KOPT-K1 (cell line): Measurements from ENCODE around the gene UBC.
"Not testable (repeated sequence)": the region's sequence is repeated elsewhere in the genome, so short reads cannot be mapped to it uniquely, and the experiment has no call there.

Experiments
- H3K27ac ChIP-seq: fragments of 200-600 bp; sonication (generic); 2 replicates; pipeline ENCODE4 v1.5.1; 2016; ENCODE audit warnings: antibody characterized with exemption, mild to moderate bottlenecking, low read depth, low read length; ENCODE audit not compliant: poor library complexity, severe bottlenecking
- H3K36me3 ChIP-seq: fragments of 200-600 bp; sonication (generic); 2 replicates; pipeline ENCODE4 v1.5.1; 2017; ENCODE audit warnings: antibody characterized with exemption, mild to moderate bottlenecking, low read length, moderate library complexity; ENCODE audit not compliant: insufficient read depth
- H3K9me3 ChIP-seq: fragments of 200-600 bp; sonication (generic); 2 replicates; pipeline ENCODE4 v1.5.1; 2017; ENCODE audit warnings: antibody characterized with exemption, low read length, mild to moderate bottlenecking; ENCODE audit not compliant: insufficient read depth, poor library complexity, severe bottlenecking

The UBC gene

GRCh38 chr12:124940393-124941169 lies 26.1 kb upstream of the UBC start:
- Histone ChIP-seq H3K9me3 (no peaks in the 10 kb centered on the region), H3K36me3 (peaks cover 27% of the 10 kb centered on the region), H3K27ac (peak overlapping the region; percentile 65)

DNA sequence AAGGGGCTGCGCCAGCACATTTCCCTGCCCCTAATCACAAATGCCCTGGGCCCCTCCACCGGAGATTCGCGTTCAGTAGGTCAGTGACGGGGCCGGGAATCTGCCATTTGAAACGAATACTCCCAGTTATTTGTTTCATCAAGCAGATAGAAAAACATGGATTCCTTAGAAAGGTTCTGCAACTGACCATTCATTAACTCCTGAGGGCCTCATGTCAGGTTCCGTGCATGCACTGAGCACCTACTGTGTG lies 25.6 kb upstream of the UBC start:
- no peaks in the 10 kb centered on the region for H3K9me3 ChIP-seq
- H3K36me3 ChIP-seq, result peaks cover 22% of the 10 kb centered on the region
- H3K27ac ChIP-seq, result peak overlapping the region; percentile 65

GRCh38 chr12:124939421-124940142 lies 25.1 kb upstream of the UBC start:
- Histone ChIP-seq H3K9me3 (no peaks in the 10 kb centered on the region), H3K27ac (peak overlapping the region; percentile 65), H3K36me3 (peaks cover 17% of the 10 kb centered on the region; the same call in 1 of the 2 replicates)

GRCh38 chr12:124939079-124939420 lies 24.6 kb upstream of the UBC start:
- Histone ChIP-seq H3K27ac (peak overlapping the region; percentile 65), H3K9me3 (no peaks in the 10 kb centered on the region), H3K36me3 (peaks cover 12% of the 10 kb centered on the region; the same call in 1 of the 2 replicates)

DNA sequence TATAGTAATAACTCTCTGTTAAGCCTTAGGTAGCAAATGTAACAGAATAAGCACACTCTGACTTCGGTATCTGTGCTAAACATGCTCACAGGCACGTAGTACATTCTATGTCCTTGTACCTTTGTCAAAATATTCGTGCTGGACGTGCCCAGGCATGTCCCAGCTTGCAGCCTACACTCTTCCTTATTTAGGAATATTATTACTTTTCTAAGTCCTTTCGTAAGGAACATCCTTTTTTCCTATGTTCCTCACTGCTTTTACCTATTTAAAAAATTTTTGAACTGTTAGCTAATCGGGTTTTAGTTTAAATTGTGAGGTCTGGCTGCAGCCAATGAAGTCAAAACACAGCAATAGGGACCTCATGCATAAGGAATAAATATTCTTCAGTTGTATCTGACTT lies 24.1 kb upstream of the UBC start:
- peaks cover 11% of the 10 kb centered on the region; the same call in 1 of the 2 replicates for H3K36me3 ChIP-seq
- peak overlapping the region; percentile 65 for H3K27ac ChIP-seq

DNA sequence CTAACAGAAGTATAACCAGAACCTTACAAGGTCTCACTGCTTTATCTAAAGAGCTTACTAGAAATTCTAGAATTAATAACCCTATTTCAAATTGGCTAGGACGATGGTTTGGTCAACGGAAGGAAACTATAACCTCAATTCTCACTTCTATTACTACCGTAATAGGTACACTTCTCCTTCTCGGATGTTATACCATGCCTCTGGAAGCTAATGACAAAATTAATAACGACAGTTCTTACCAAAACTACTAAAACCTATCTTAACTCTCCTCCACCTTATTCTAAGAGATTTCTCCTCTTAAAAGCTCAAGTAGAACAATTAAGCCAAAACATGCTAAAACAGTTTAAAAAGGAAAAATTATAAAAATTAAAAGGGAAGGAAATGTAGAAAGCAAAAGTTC lies 23.7 kb upstream of the UBC start:
- no peaks in the 10 kb centered on the region for H3K9me3 ChIP-seq
- peaks cover 7% of the 10 kb centered on the region; the same call in 1 of the 2 replicates for H3K36me3 ChIP-seq
- H3K27ac ChIP-seq, result peak overlapping the region; percentile 65

More for the DNA sequence above, 24.1 kb upstream of the UBC start:
- H3K9me3 ChIP-seq, result no peaks in the 10 kb centered on the region

DNA sequence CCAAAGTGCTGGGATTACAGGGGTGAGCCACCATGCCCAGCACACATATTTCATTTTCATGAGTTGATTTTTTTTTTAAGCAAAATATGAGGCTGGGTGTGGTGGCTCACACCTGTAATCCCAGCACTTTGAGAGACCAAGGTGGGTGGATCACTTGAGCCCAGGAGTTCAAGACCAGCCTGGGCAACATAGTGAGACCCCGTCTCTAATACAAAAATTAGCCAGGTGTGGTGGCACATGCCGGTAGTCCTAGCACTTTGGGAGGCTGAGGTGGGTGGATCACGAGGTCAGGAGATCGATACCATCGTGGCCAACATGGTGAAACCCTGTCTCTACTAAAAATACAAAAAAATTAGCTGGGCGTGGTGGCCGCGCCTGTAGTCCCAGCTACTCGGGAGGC lies 17.1 kb upstream of the UBC start:
- not testable (repeated sequence) for H3K9me3 ChIP-seq, H3K36me3 ChIP-seq, H3K27ac ChIP-seq

DNA sequence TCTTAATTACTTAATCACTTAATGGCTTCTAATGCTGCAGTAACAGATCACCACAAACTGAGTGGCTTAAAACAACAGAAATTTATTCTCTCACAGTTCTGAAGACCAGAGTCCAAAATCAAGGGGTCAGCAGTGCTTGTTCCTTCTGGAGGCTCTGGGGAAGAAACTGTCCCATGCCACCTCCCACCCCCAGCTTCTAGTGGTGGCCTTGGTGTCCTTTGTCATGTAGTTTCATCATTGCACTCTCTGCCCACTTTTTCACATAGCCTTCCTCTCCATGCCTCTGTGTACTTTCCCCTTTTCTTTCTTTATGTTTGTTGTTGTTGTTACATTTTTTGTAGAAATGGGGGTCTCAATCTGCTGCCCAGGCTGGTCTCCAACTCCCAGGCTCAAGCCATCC lies 16.1 kb upstream of the UBC start:
- no peak overlapping the region for H3K27ac ChIP-seq
- H3K36me3 ChIP-seq, result no peaks in the 10 kb centered on the region
- no peaks in the 10 kb centered on the region for H3K9me3 ChIP-seq

- Histone ChIP-seq H3K9me3 (no peaks in the 10 kb centered on the region), H3K36me3 (no peaks in the 10 kb centered on the region)
These were observed 15.4 kb upstream of the UBC start for GRCh38 chr12:124929649-124930419.

DNA sequence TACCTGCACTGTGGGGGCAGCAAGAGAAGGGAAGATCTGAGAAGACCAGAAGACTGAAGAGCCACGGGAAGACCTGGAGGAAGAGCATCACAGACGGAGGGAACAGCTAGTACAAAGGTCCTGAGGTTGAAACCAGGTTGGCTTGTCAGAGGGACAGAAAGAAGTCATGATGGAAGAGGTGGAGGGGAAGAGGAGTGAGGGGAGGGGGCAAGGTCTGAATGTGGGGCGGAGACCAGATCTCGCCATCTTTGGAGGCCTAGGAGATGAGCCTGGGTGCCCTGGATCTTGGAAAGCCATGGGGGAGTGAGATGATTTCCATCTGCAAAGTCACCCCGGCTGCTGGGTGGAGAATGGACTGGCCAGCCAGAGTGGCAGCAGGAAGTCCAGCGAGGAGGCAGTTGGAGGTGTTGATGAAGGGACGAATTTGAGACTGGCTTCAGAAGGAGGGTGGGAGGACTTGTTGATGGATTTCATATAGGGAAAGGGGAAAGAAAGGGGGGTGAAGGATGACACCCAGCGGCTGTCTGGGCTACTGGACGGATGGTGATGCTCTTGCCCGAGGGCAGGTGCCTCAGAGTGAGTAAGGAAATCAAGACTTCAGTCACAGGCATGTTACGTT lies 14.6 kb upstream of the UBC start:
- Histone ChIP-seq H3K27ac (no peak overlapping the region), H3K36me3 (no peaks in the 10 kb centered on the region), H3K9me3 (no peaks in the 10 kb centered on the region)

More at GRCh38 chr12:124929649-124930419, 15.4 kb upstream of the UBC start:
- H3K27ac ChIP-seq, result no peak overlapping the region

- Histone ChIP-seq H3K36me3 (no peaks in the 10 kb centered on the region), H3K27ac (peak overlapping the region; percentile 46)
These were observed 13.9 kb upstream of the UBC start for GRCh38 chr12:124928095-124928911.

GRCh38 chr12:124927201-124928094 lies 13.0 kb upstream of the UBC start:
- Histone ChIP-seq H3K36me3 (no peaks in the 10 kb centered on the region), H3K27ac (peak overlapping the region; percentile 46), H3K9me3 (no peaks in the 10 kb centered on the region)

More at GRCh38 chr12:124928095-124928911, 13.9 kb upstream of the UBC start:
- H3K9me3 ChIP-seq, result no peaks in the 10 kb centered on the region

GRCh38 chr12:124925782-124926181 lies 11.3 kb upstream of the UBC start:
- not testable (repeated sequence) for H3K27ac ChIP-seq, H3K36me3 ChIP-seq, H3K9me3 ChIP-seq

GRCh38 chr12:124925117-124925516 lies 10.7 kb upstream of the UBC start:
- H3K27ac ChIP-seq, result no peak overlapping the region
- H3K9me3 ChIP-seq, result no peaks in the 10 kb centered on the region
- no peaks in the 10 kb centered on the region for H3K36me3 ChIP-seq
